B cell (primary cell): ENCODE data around the gene GSG1L. TPM values are rescaled to one million over a fixed set of nuclear protein-coding genes. Genes with fewer than 3 reads are reported as not detected.

Source experiments
- ATAC-seq: fragments of 200-7000 bp; cut with Tn5 transposase; one replicate; pipeline ENCODE4 v1.10.0; 2021; ENCODE audit warnings: low read depth, mild to moderate bottlenecking, moderate number of reproducible peaks, moderate library complexity
- CTCF ChIA-PET: fragments of 350-600 bp; sonication (Branson Sonifier 250); formaldehyde crosslinking; loops from one replicate; lab custom pipeline; 2021; ENCODE audit warnings: antibody characterized with exemption, inconsistent platforms; lab: Charles Lee
- POLR2A ChIA-PET: fragments of 350-600 bp; sonication (Branson Sonifier 250); formaldehyde crosslinking; loops from one replicate; lab custom pipeline; 2021; ENCODE audit warnings: antibody characterized with exemption; lab: Charles Lee
- DNase-seq: peaks from one replicate; pipeline ENCODE4 v3.0.0; 2013
- H2AFZ ChIP-seq: 2 replicates; pipeline ENCODE4 v1.6.1; 2012; ENCODE audit warnings: mild to moderate bottlenecking, low read depth, low read length; ENCODE audit not compliant: insufficient read depth, poor library complexity, severe bottlenecking
- H3K27ac ChIP-seq, 2 donors: 1 replicate in 1 of 2; 2 replicates in 1 of 2; pipeline ENCODE4 v1.5.1; 2012 to 2013; ENCODE audit warnings: low read length in 2 of 2, mild to moderate bottlenecking in 2 of 2, moderate library complexity in 1 of 2
- H3K27me3 ChIP-seq, 4 experiments: fragments of 200-600 bp in 1 of 4; sonication (generic) in 1 of 4; replicated peaks in 1 of 4; 1 replicate in 2 of 4; 2 replicates in 2 of 4; pipeline versions ENCODE4 v1.6.1 to v1.7.0; 2013 to 2016; ENCODE audit warnings: low read length in 3 of 4, mild to moderate bottlenecking in 2 of 4, mixed read lengths in 1 of 4, moderate library complexity in 1 of 4; ENCODE audit not compliant: insufficient read depth in 4 of 4, control insufficient read depth in 3 of 4; ENCODE audit errors: control extremely low read depth in 1 of 4
- H3K36me3 ChIP-seq, 2 experiments: replicated peaks in 1 of 2; 1 replicate in 1 of 2; 2 replicates in 1 of 2; pipeline versions ENCODE4 v1.6.1 to v1.7.1; 2013; ENCODE audit warnings: low read length in 1 of 2; ENCODE audit not compliant: insufficient read depth in 2 of 2, control insufficient read depth in 1 of 2; ENCODE audit errors: control extremely low read depth in 1 of 2, extremely low read depth in 1 of 2
- H3K4me1 ChIP-seq, 2 donors: fragments of 200-600 bp in 1 of 2; sonication (generic) in 1 of 2; 1 replicate in 1 of 2; 2 replicates in 1 of 2; pipeline versions ENCODE4 v1.5.1 to v1.6.1; 2013 to 2017; ENCODE audit warnings: low read length in 2 of 2; ENCODE audit not compliant: control insufficient read depth in 2 of 2, insufficient read depth in 2 of 2
- H3K4me2 ChIP-seq: replicated peaks from 2 replicates; pipeline ENCODE3; 2012; ENCODE audit warnings: mild to moderate bottlenecking, low read depth, low read length; ENCODE audit not compliant: poor library complexity, severe bottlenecking
- H3K4me3 ChIP-seq, 5 experiments: fragments of 200-600 bp in 1 of 5; sonication (generic) in 1 of 5; 1 replicate in 3 of 5; 2 replicates in 2 of 5; pipeline versions ENCODE4 v1.5.1 to v1.7.0; 2011 to 2016; ENCODE audit warnings: low read length in 4 of 5, mild to moderate bottlenecking in 4 of 5, low read depth in 2 of 5, control low read depth in 1 of 5, moderate library complexity in 1 of 5; ENCODE audit not compliant: insufficient read depth in 1 of 5; ENCODE audit errors: control extremely low read depth in 1 of 5, extremely low read depth in 1 of 5
- H3K79me2 ChIP-seq: fragments of 200-600 bp; sonication (generic); one replicate; pipeline ENCODE4 v1.6.0; 2016; ENCODE audit warnings: low read length; ENCODE audit not compliant: control insufficient read depth, insufficient read depth
- H3K9ac ChIP-seq: fragments of 200-600 bp; sonication (generic); 2 replicates; pipeline ENCODE4 v1.6.1; 2017; ENCODE audit warnings: mild to moderate bottlenecking, low read length, moderate library complexity
- H3K9me3 ChIP-seq, 3 donors: one replicate each; pipeline versions ENCODE4 v1.6.1 to v1.7.1; 2013; ENCODE audit warnings: low read length in 2 of 3; ENCODE audit not compliant: control insufficient read depth in 2 of 3, insufficient read depth in 1 of 3; ENCODE audit errors: control extremely low read depth in 1 of 3
- H4K20me1 ChIP-seq: 2 replicates; pipeline ENCODE4 v1.6.0; 2012; ENCODE audit warnings: mild to moderate bottlenecking, low read length; ENCODE audit not compliant: insufficient read depth, control insufficient read depth, poor library complexity, severe bottlenecking
- H3K27ac Mint-ChIP-seq: one replicate; pipeline ENCODE4 v1.8.0; 2021; ENCODE audit warnings: mixed read lengths
- H3K27me3 Mint-ChIP-seq: one replicate; pipeline ENCODE4 v1.8.0; 2021; ENCODE audit warnings: mixed read lengths
- H3K4me1 Mint-ChIP-seq: one replicate; pipeline ENCODE4 v1.8.0; 2021; ENCODE audit warnings: mixed read lengths
- H3K4me3 Mint-ChIP-seq: one replicate; pipeline ENCODE4 v1.8.0; 2021; ENCODE audit warnings: mixed read lengths
- H3K9me3 Mint-ChIP-seq: one replicate; pipeline ENCODE4 v1.8.0; 2022; ENCODE audit warnings: mixed read lengths; ENCODE audit not compliant: insufficient read depth
- CTCF ChIP-seq: fragments of 200-600 bp; IDR thresholded peaks from one replicate; pipeline ENCODE4 v1.8.0; 2022; ENCODE audit warnings: antibody characterized with exemption, mild to moderate bottlenecking
- EZH2 ChIP-seq: IDR thresholded peaks from 2 replicates; pipeline ENCODE4 v1.6.1; 2012; ENCODE audit warnings: borderline replicate concordance, low read depth, mild to moderate bottlenecking, moderate library complexity, low read length; ENCODE audit not compliant: insufficient read depth, poor library complexity, severe bottlenecking
- WGBS: methylation state at CpG from one replicate; pipeline ENCODE4 v1.1.5; 2013; ENCODE audit warnings: missing lambda C conversion rate; ENCODE audit not compliant: insufficient coverage; 5-methylcytosine and 5-hydroxymethylcytosine counted together
- intact Hi-C: fragments of 100-400 bp; cut with micrococcal nuclease; formaldehyde crosslinking; loops from one replicate; pipeline ENCODE4 v1.10.0; 2022
- polyA plus RNA-seq: library from polyadenylated mRNA; depleted of rRNA; stranded (reverse); fragments of >200 nt; gene quantifications from 2 replicates; pipeline ENCODE4 v1.2.3, GENCODE V29; 2012
- total RNA-seq, 2 donors: library from RNA; stranded (reverse); fragments of 120-200 nt in 1 of 2; gene quantifications; 1 replicate in 1 of 2; 2 replicates in 1 of 2; pipeline versions ENCODE4 v1.2.3 to v1.2.4, GENCODE V29; 2013 to 2022

The GSG1L gene
- total and polyA plus RNA-seq, 2 donors (not counting 1 experiment from before 2014, with no cell fraction given) = 0.01 TPM; not detected in 1

DNA sequence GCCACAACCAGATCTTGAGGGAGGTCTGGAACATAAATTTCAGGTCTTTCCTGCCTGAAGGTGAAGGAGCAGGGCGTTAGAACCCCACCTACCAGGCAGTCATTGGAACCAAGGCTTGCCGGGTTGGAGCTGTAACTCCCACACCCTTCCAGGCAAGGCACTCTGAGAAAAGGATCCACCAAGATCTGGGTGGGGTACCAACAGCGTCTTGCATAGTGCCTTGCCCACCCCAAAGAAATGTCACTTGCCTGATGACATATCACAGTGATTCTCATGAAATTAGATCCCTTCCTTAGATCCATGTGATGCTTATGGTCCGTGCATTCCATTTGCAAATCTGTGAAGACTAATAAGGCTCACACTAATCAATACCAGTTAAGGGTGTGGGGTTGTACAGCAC is 312.3 kb downstream of the GSG1L start:
- peaks cover 4% of the 10 kb centered on the region for H3K4me1 Mint-ChIP-seq
- Histone ChIP-seq H3K79me2 (no peaks in the 10 kb centered on the region), H3K9me3 (no peaks in the 10 kb centered on the region), H3K9ac (no peak overlapping the region), H3K27me3 (no peaks in the 10 kb centered on the region), H4K20me1 (no peaks in the 10 kb centered on the region), H3K36me3 (peaks cover 0 to 2% of the 10 kb centered on the region in 2 experiments), H2AFZ (no peak overlapping the region), H3K4me1 (no peaks in the 10 kb centered on the region), H3K4me2 (no peak overlapping the region), H3K27ac (no peak overlapping the region), H3K4me3 (no peak overlapping the region)
- 100% methylated on average over 3 of the region's 4 CpGs for WGBS
- intact Hi-C loops = no loop called here
- POLR2A ChIA-PET = no interaction called here
- H3K4me3 Mint-ChIP-seq = no peak overlapping the region
- H3K27ac Mint-ChIP-seq = no peak overlapping the region
- no peaks in the 10 kb centered on the region for H3K27me3 Mint-ChIP-seq
- CTCF ChIA-PET = no interaction called here
- no peaks in the 10 kb centered on the region for H3K9me3 Mint-ChIP-seq
- no peak for DNase-seq
- TF ChIP-seq EZH2 = no peak
- no peak for TF ChIP-seq CTCF
- no peak for ATAC-seq

GRCh38 chr16:27749946-27750345 is 313.6 kb downstream of the GSG1L start:
- Mint-ChIP-seq H3K4me3 (no peak overlapping the region), H3K9me3 (no peaks in the 10 kb centered on the region), H3K27me3 (no peaks in the 10 kb centered on the region), H3K4me1 (peaks cover 4% of the 10 kb centered on the region), H3K27ac (no peak overlapping the region)
- no peak overlapping the region for H3K4me2 ChIP-seq
- H3K4me3 ChIP-seq = no peak overlapping the region
- no peak overlapping the region for H3K27ac ChIP-seq
- ATAC-seq = no peak
- H3K36me3 ChIP-seq = peaks cover 0 to 2% of the 10 kb centered on the region in 2 experiments
- no peaks in the 10 kb centered on the region for H3K4me1 ChIP-seq
- no peaks in the 10 kb centered on the region for H3K27me3 ChIP-seq
- no peaks in the 10 kb centered on the region for H3K9me3 ChIP-seq
- intact Hi-C loops = no loop called here
- no peaks in the 10 kb centered on the region for H4K20me1 ChIP-seq
- WGBS = over 99% methylated on average over 15 of the region's 16 CpGs
- no peak for DNase-seq
- TF ChIP-seq EZH2 = no peak
- TF ChIP-seq CTCF = no peak
- CTCF ChIA-PET = no interaction called here
- no peak overlapping the region for H3K9ac ChIP-seq
- H2AFZ ChIP-seq = no peak overlapping the region
- POLR2A ChIA-PET = no interaction called here
- no peaks in the 10 kb centered on the region for H3K79me2 ChIP-seq
